ENCODE data around the gene CFDP1. TPM values are rescaled to one million over a fixed set of nuclear protein-coding genes. Genes with fewer than 3 reads are reported as not detected.

Gene CFDP1
- total RNA-seq, 2 donors from 2014 or later, result 29.1 to 49.5 TPM

GRCh38 chr16:75413951-75414350, 19.4 kb downstream of the CFDP1 start:
- Mint-ChIP-seq H3K9me3 (no peaks in the 10 kb centered on the region), H3K36me3 (peaks cover 6% of the 10 kb centered on the region), H3K27ac (no peak overlapping the region), H3K4me3 (no peak overlapping the region), H3K4me1 (ENCODE audit: low read depth in 2 of 2) (peaks cover 0 to 15% of the 10 kb centered on the region in 2 donors), H3K27me3 (no peaks in the 10 kb centered on the region)
- no peak for ATAC-seq
- DNase-seq (ENCODE audit: low spot score), result no peak

GRCh38 chr16:75406943-75407342, 26.4 kb downstream of the CFDP1 start:
- ATAC-seq, result no peak
- H3K27ac Mint-ChIP-seq, result no peak overlapping the region
- no peaks in the 10 kb centered on the region for H3K36me3 Mint-ChIP-seq
- no peaks in the 10 kb centered on the region for H3K9me3 Mint-ChIP-seq
- no peak overlapping the region for H3K4me3 Mint-ChIP-seq
- no peaks in the 10 kb centered on the region for H3K27me3 Mint-ChIP-seq
- H3K4me1 Mint-ChIP-seq (ENCODE audit: low read depth in 2 of 2), result no peaks in the 10 kb centered on the region
- no peak for DNase-seq (ENCODE audit: low spot score)

- ATAC-seq (no peak), DNase-seq (ENCODE audit: low spot score) (no peak)
- peaks cover 0 to 3% of the 10 kb centered on the region in 2 donors for H3K4me1 Mint-ChIP-seq (ENCODE audit: low read depth in 2 of 2)
- no peaks in the 10 kb centered on the region for H3K9me3 Mint-ChIP-seq
- no peak overlapping the region for H3K4me3 Mint-ChIP-seq
- H3K27ac Mint-ChIP-seq, result no peak overlapping the region
- H3K36me3 Mint-ChIP-seq, result no peaks in the 10 kb centered on the region
- H3K27me3 Mint-ChIP-seq, result no peaks in the 10 kb centered on the region
Measured at GRCh38 chr16:75402821-75403475, 30.4 kb downstream of the CFDP1 start.

- Mint-ChIP-seq H3K27me3 (no peaks in the 10 kb centered on the region), H3K36me3 (no peaks in the 10 kb centered on the region), H3K4me1 (ENCODE audit: low read depth in 2 of 2) (peaks cover 0 to 3% of the 10 kb centered on the region in 2 donors), H3K9me3 (no peaks in the 10 kb centered on the region), H3K4me3 (no peak overlapping the region), H3K27ac (no peak overlapping the region)
- ATAC-seq (no peak), DNase-seq (ENCODE audit: low spot score) (no peak)
Measured at GRCh38 chr16:75402159-75402820, 31.0 kb downstream of the CFDP1 start.

- ATAC-seq (no peak), DNase-seq (ENCODE audit: low spot score) (no peak)
- H3K36me3 Mint-ChIP-seq, result no peaks in the 10 kb centered on the region
- H3K27me3 Mint-ChIP-seq, result no peaks in the 10 kb centered on the region
- no peak overlapping the region for H3K27ac Mint-ChIP-seq
- peaks cover 0 to 3% of the 10 kb centered on the region in 2 donors for H3K4me1 Mint-ChIP-seq (ENCODE audit: low read depth in 2 of 2)
- no peak overlapping the region for H3K4me3 Mint-ChIP-seq
- H3K9me3 Mint-ChIP-seq, result no peaks in the 10 kb centered on the region
Measured at GRCh38 chr16:75401691-75402090, 31.6 kb downstream of the CFDP1 start.

- H3K4me3 Mint-ChIP-seq, result no peak overlapping the region
- DNase-seq (ENCODE audit: low spot score) (no peak), ATAC-seq (no peak)
- H3K36me3 Mint-ChIP-seq, result no peaks in the 10 kb centered on the region
- H3K27me3 Mint-ChIP-seq, result no peaks in the 10 kb centered on the region
- H3K9me3 Mint-ChIP-seq, result no peaks in the 10 kb centered on the region
- peaks cover 0 to 3% of the 10 kb centered on the region in 2 donors for H3K4me1 Mint-ChIP-seq (ENCODE audit: low read depth in 2 of 2)
- H3K27ac Mint-ChIP-seq, result peak overlapping the region in 1 of 2 donors; percentile 47
Measured at GRCh38 chr16:75398333-75398732, 35.0 kb downstream of the CFDP1 start.

GRCh38 chr16:75394941-75395340, 38.4 kb downstream of the CFDP1 start:
- Mint-ChIP-seq H3K4me1 (ENCODE audit: low read depth in 2 of 2) (peaks cover 0 to 3% of the 10 kb centered on the region in 2 donors), H3K9me3 (no peaks in the 10 kb centered on the region), H3K36me3 (peaks cover 7% of the 10 kb centered on the region), H3K27ac (no peak overlapping the region), H3K4me3 (no peak overlapping the region), H3K27me3 (no peaks in the 10 kb centered on the region)
- no peak for ATAC-seq
- no peak for DNase-seq (ENCODE audit: low spot score)

- Mint-ChIP-seq H3K36me3 (peaks cover 7% of the 10 kb centered on the region), H3K4me1 (ENCODE audit: low read depth in 2 of 2) (no peaks in the 10 kb centered on the region), H3K9me3 (no peaks in the 10 kb centered on the region)
Measured at GRCh38 chr16:75392906-75393305, 40.4 kb downstream of the CFDP1 start.

GRCh38 chr16:75390926-75391653, 42.2 kb downstream of the CFDP1 start:
- no peaks in the 10 kb centered on the region for H3K9me3 Mint-ChIP-seq
- no peaks in the 10 kb centered on the region for H3K4me1 Mint-ChIP-seq (ENCODE audit: low read depth in 2 of 2)
- no peak overlapping the region for H3K4me3 Mint-ChIP-seq
- DNase-seq (ENCODE audit: low spot score) (no peak), ATAC-seq (no peak)
- H3K36me3 Mint-ChIP-seq, result peaks cover 7% of the 10 kb centered on the region
- H3K27me3 Mint-ChIP-seq, result no peaks in the 10 kb centered on the region
- no peak overlapping the region for H3K27ac Mint-ChIP-seq

More at GRCh38 chr16:75392906-75393305, 40.4 kb downstream of the CFDP1 start:
- no peaks in the 10 kb centered on the region for H3K27me3 Mint-ChIP-seq
- no peak overlapping the region for H3K27ac Mint-ChIP-seq
- no peak for ATAC-seq
- no peak overlapping the region for H3K4me3 Mint-ChIP-seq
- DNase-seq (ENCODE audit: low spot score), result no peak

GRCh38 chr16:75389096-75389690, 44.1 kb downstream of the CFDP1 start:
- Mint-ChIP-seq H3K27ac (no peak overlapping the region), H3K4me1 (ENCODE audit: low read depth in 2 of 2) (no peaks in the 10 kb centered on the region), H3K4me3 (no peak overlapping the region), H3K27me3 (no peaks in the 10 kb centered on the region), H3K9me3 (no peaks in the 10 kb centered on the region), H3K36me3 (peaks cover 7% of the 10 kb centered on the region)
- ATAC-seq, result no peak
- no peak for DNase-seq (ENCODE audit: low spot score)

- Mint-ChIP-seq H3K36me3 (peaks cover 5% of the 10 kb centered on the region), H3K4me3 (no peak overlapping the region), H3K27me3 (peaks cover 0 to under 1% of the 10 kb centered on the region in 2 donors), H3K27ac (no peak overlapping the region), H3K4me1 (ENCODE audit: low read depth in 2 of 2) (no peaks in the 10 kb centered on the region), H3K9me3 (no peaks in the 10 kb centered on the region)
- ATAC-seq, result no peak
- no peak for DNase-seq (ENCODE audit: low spot score)
Measured at GRCh38 chr16:75387951-75388350, 45.4 kb downstream of the CFDP1 start.

- DNase-seq (ENCODE audit: low spot score) (no peak), ATAC-seq (no peak)
- Mint-ChIP-seq H3K4me1 (ENCODE audit: low read depth in 2 of 2) (peaks cover 8% of the 10 kb centered on the region in 2 donors), H3K4me3 (no peak overlapping the region), H3K36me3 (peaks cover 12% of the 10 kb centered on the region), H3K27ac (no peak overlapping the region), H3K9me3 (no peaks in the 10 kb centered on the region), H3K27me3 (peaks cover 10 to 11% of the 10 kb centered on the region in 2 donors)
Measured at GRCh38 chr16:75385507-75386152, 47.7 kb downstream of the CFDP1 start.

- Mint-ChIP-seq H3K9me3 (no peaks in the 10 kb centered on the region), H3K36me3 (peaks cover 12% of the 10 kb centered on the region), H3K4me3 (no peak overlapping the region), H3K27me3 (peaks cover 11% of the 10 kb centered on the region in 2 donors), H3K27ac (no peak overlapping the region), H3K4me1 (ENCODE audit: low read depth in 2 of 2) (peaks cover 23 to 33% of the 10 kb centered on the region in 2 donors)
- DNase-seq (ENCODE audit: low spot score), result no peak
- no peak for ATAC-seq
Measured at GRCh38 chr16:75383141-75383540, 50.2 kb downstream of the CFDP1 start.
